NT2/D1 (cell line): ENCODE results near the gene CACNA1C.

Experiments
- DNase-seq: peaks from one replicate; pipeline ENCODE4 v3.0.0-alpha.2; 2011; ENCODE audit warnings: low read depth, low spot score
- H3K27me3 ChIP-seq: 2 replicates; pipeline ENCODE4 v1.6.0; 2011; ENCODE audit warnings: mild to moderate bottlenecking; ENCODE audit not compliant: insufficient read length, insufficient read depth
- H3K36me3 ChIP-seq: 2 replicates; pipeline ENCODE4 v1.6.1; 2011; ENCODE audit warnings: mild to moderate bottlenecking, low read length, mixed read lengths; ENCODE audit not compliant: insufficient read depth, insufficient read length
- H3K4me1 ChIP-seq: 2 replicates; pipeline ENCODE4 v1.5.1; 2011; ENCODE audit not compliant: insufficient read depth, insufficient read length
- H3K4me3 ChIP-seq: 2 replicates; pipeline ENCODE4 v1.5.1; 2011; ENCODE audit warnings: low read depth; ENCODE audit not compliant: insufficient read length
- H3K9ac ChIP-seq: 2 replicates; pipeline ENCODE4 v1.6.0; 2011; ENCODE audit warnings: low read depth; ENCODE audit not compliant: insufficient read length
- H3K9me3 ChIP-seq: 2 replicates; pipeline ENCODE4 v1.5.1; 2011; ENCODE audit warnings: mild to moderate bottlenecking, low read length; ENCODE audit not compliant: insufficient read depth
- SUZ12 ChIP-seq: IDR thresholded peaks from 2 replicates; pipeline ENCODE4 v1.6.1; 2011; ENCODE audit not compliant: insufficient read length, insufficient read depth; ENCODE audit errors: extremely low read depth
- YY1 ChIP-seq: IDR thresholded peaks from 2 replicates; pipeline ENCODE4 v1.6.1; 2011; ENCODE audit not compliant: insufficient read length, insufficient read depth
- ZNF274 ChIP-seq: IDR thresholded peaks from 2 replicates; pipeline ENCODE4 v1.6.1; 2011; ENCODE audit warnings: mild to moderate bottlenecking, low read depth, low read length

CACNA1C gene

GRCh38 chr12:2429032-2429431 is 376.2 kb downstream of the CACNA1C start:
- peak; percentile 38 for DNase-seq
- no peak overlapping the region for H3K4me3 ChIP-seq
- peaks cover 4% of the 10 kb centered on the region for H3K4me1 ChIP-seq
- H3K27me3 ChIP-seq, result peaks cover 4% of the 10 kb centered on the region
- H3K36me3 ChIP-seq, result no peaks in the 10 kb centered on the region
- peaks cover 23% of the 10 kb centered on the region; the same call in 1 of the 2 replicates for H3K9me3 ChIP-seq
- TF ChIP-seq YY1, result no peak
- TF ChIP-seq ZNF274, result no peak
- TF ChIP-seq SUZ12, result no peak
- H3K9ac ChIP-seq, result no peak overlapping the region

GRCh38 chr12:2431810-2432209 is 379.0 kb downstream of the CACNA1C start:
- peaks cover 4% of the 10 kb centered on the region for H3K27me3 ChIP-seq
- no peak overlapping the region for H3K4me3 ChIP-seq
- DNase-seq, result no peak
- no peak for TF ChIP-seq SUZ12
- TF ChIP-seq YY1, result no peak
- TF ChIP-seq ZNF274, result no peak
- H3K9me3 ChIP-seq, result peaks cover 16% of the 10 kb centered on the region; the same call in 1 of the 2 replicates
- no peak overlapping the region for H3K9ac ChIP-seq
- no peaks in the 10 kb centered on the region for H3K4me1 ChIP-seq
- H3K36me3 ChIP-seq, result no peaks in the 10 kb centered on the region

- Histone ChIP-seq H3K9me3 (peaks cover 16% of the 10 kb centered on the region; the same call in 1 of the 2 replicates), H3K36me3 (no peaks in the 10 kb centered on the region), H3K4me3 (no peak overlapping the region), H3K27me3 (peaks cover 4% of the 10 kb centered on the region), H3K9ac (no peak overlapping the region), H3K4me1 (no peaks in the 10 kb centered on the region)
- no peak for DNase-seq
- no peak for TF ChIP-seq YY1
- no peak for TF ChIP-seq ZNF274
- no peak for TF ChIP-seq SUZ12
Measured at GRCh38 chr12:2432856-2433255, 380.1 kb downstream of the CACNA1C start.

- Histone ChIP-seq H3K4me3 (no peak overlapping the region), H3K9me3 (peaks cover 5% of the 10 kb centered on the region; the same call in 1 of the 2 replicates), H3K27me3 (peaks cover 4% of the 10 kb centered on the region), H3K4me1 (peaks cover 4% of the 10 kb centered on the region), H3K36me3 (no peaks in the 10 kb centered on the region), H3K9ac (no peak overlapping the region)
- TF ChIP-seq ZNF274 (no peak), YY1 (no peak), SUZ12 (no peak)
- DNase-seq, result no peak
Measured at GRCh38 chr12:2435511-2435910, 382.7 kb downstream of the CACNA1C start.

GRCh38 chr12:2439332-2440100 is 386.7 kb downstream of the CACNA1C start:
- H3K9ac ChIP-seq, result no peak overlapping the region
- H3K4me3 ChIP-seq, result no peak overlapping the region
- no peaks in the 10 kb centered on the region for H3K9me3 ChIP-seq
- TF ChIP-seq YY1 (no peak), ZNF274 (no peak), SUZ12 (no peak)
- H3K27me3 ChIP-seq, result peaks cover 3% of the 10 kb centered on the region
- DNase-seq, result no peak
- no peaks in the 10 kb centered on the region for H3K36me3 ChIP-seq
- H3K4me1 ChIP-seq, result peaks cover 4% of the 10 kb centered on the region

- Histone ChIP-seq H3K27me3 (peaks cover 3% of the 10 kb centered on the region), H3K9ac (no peak overlapping the region)
- DNase-seq, result no peak
Measured at GRCh38 chr12:2443776-2444175, 391.0 kb downstream of the CACNA1C start.

GRCh38 chr12:2445968-2446367 is 393.2 kb downstream of the CACNA1C start:
- TF ChIP-seq YY1 (no peak), SUZ12 (no peak), ZNF274 (no peak)
- Histone ChIP-seq H3K27me3 (peaks cover 3% of the 10 kb centered on the region), H3K9me3 (no peaks in the 10 kb centered on the region), H3K36me3 (no peaks in the 10 kb centered on the region), H3K4me1 (no peaks in the 10 kb centered on the region), H3K9ac (no peak overlapping the region), H3K4me3 (no peak overlapping the region)
- no peak for DNase-seq

More at GRCh38 chr12:2443776-2444175, 391.0 kb downstream of the CACNA1C start:
- Histone ChIP-seq H3K36me3 (no peaks in the 10 kb centered on the region), H3K4me1 (peaks cover 4% of the 10 kb centered on the region), H3K9me3 (no peaks in the 10 kb centered on the region), H3K4me3 (no peak overlapping the region)
- no peak for TF ChIP-seq SUZ12
- TF ChIP-seq YY1, result no peak
- no peak for TF ChIP-seq ZNF274
